ENCODE measurements around the gene AP1S1.

The AP1S1 gene

GRCh38 chr7:101201695-101202602, 47.7 kb downstream of the AP1S1 start:
- peak; percentile 40 for DNase-seq (ENCODE audit: low spot score)

- DNase-seq (ENCODE audit: low spot score), result no peak
Observed at GRCh38 chr7:101202603-101202918, 48.3 kb downstream of the AP1S1 start.

GRCh38 chr7:101203740-101204738, 49.8 kb downstream of the AP1S1 start:
- DNase-seq (ENCODE audit: low spot score), result peak; percentile 56

- no peak for DNase-seq (ENCODE audit: low spot score)
Observed at GRCh38 chr7:101205901-101206664, 51.8 kb downstream of the AP1S1 start.

- no peak for DNase-seq (ENCODE audit: low spot score)
Observed at GRCh38 chr7:101206665-101207042, 52.4 kb downstream of the AP1S1 start.

- DNase-seq (ENCODE audit: low spot score), result no peak
Observed at GRCh38 chr7:101207459-101207858, 53.2 kb downstream of the AP1S1 start.

GRCh38 chr7:101208794-101209193, 54.5 kb downstream of the AP1S1 start:
- no peak for DNase-seq (ENCODE audit: low spot score)

GRCh38 chr7:101210143-101210542, 55.9 kb downstream of the AP1S1 start:
- no peak for DNase-seq (ENCODE audit: low spot score)
